HepG2 (cell line): ENCODE data around the gene TAS2R30. TPM values are rescaled to one million over a fixed set of nuclear protein-coding genes. Genes with fewer than 3 reads are reported as not detected.

Source experiments
- AGO2 ChIP-seq: fragments of 200-400 bp; formaldehyde crosslinking; optimal IDR thresholded peaks from 2 replicates; pipeline ENCODE3; 2017; ENCODE audit warnings: mild to moderate bottlenecking, low read depth, low read length, moderate library complexity
- AHR ChIP-seq: IDR thresholded peaks from 2 replicates; pipeline ENCODE4 v1.6.1; 2018; ENCODE audit warnings: missing genetic modification reagents, missing compliant biosample characterization
- ATF3 ChIP-seq: sonication (generic); formaldehyde crosslinking; IDR thresholded peaks from 2 replicates; pipeline ENCODE4 v1.4.0; 2020; ENCODE audit warnings: missing genetic modification reagents
- BRD4 ChIP-seq: sonication (generic); formaldehyde crosslinking; IDR thresholded peaks from 2 replicates; pipeline ENCODE4 v1.4.0; 2020; ENCODE audit warnings: missing genetic modification reagents
- DNMT3B ChIP-seq: conservative IDR thresholded peaks from 2 replicates; pipeline ENCODE4 v1.6.1; 2016; ENCODE audit warnings: missing biosample characterization, control low read depth
- NRL ChIP-seq: sonication (generic); formaldehyde crosslinking; IDR thresholded peaks from 2 replicates; pipeline ENCODE4 v1.5.0; 2020; ENCODE audit warnings: missing genetic modification reagents, mild to moderate bottlenecking, moderate library complexity, borderline replicate concordance
- RBM22 ChIP-seq: fragments of 200-400 bp; formaldehyde crosslinking; optimal IDR thresholded peaks from 2 replicates; pipeline ENCODE3; 2017; ENCODE audit warnings: mild to moderate bottlenecking, low read length, moderate library complexity
- REXO4 ChIP-seq: sonication (generic); formaldehyde crosslinking; IDR thresholded peaks from 2 replicates; pipeline ENCODE4 v1.8.0; 2022; ENCODE audit warnings: missing genetic modification reagents, mild to moderate bottlenecking, borderline replicate concordance
- TAF1 ChIP-seq: sonication (generic); formaldehyde crosslinking; IDR thresholded peaks from 2 replicates; pipeline ENCODE4 v1.4.0; 2020; ENCODE audit warnings: missing genetic modification reagents
- U2AF1 ChIP-seq: fragments of 200-400 bp; formaldehyde crosslinking; optimal IDR thresholded peaks from 2 replicates; pipeline ENCODE3; 2017; ENCODE audit warnings: mild to moderate bottlenecking, low read depth, low read length
- YY1 ChIP-seq: IDR thresholded peaks from 2 replicates; pipeline ENCODE4 v1.6.1; 2011; ENCODE audit warnings: low read length, low read depth, moderate library complexity, mild to moderate bottlenecking; ENCODE audit not compliant: insufficient read depth, insufficient replicate concordance
- ZBTB20 ChIP-seq: sonication (generic); formaldehyde crosslinking; IDR thresholded peaks from 2 replicates; pipeline ENCODE4 v1.8.1; 2023; ENCODE audit warnings: missing genetic modification reagents, low read depth, mild to moderate bottlenecking, borderline replicate concordance
- ZNF276 ChIP-seq: sonication (generic); formaldehyde crosslinking; IDR thresholded peaks from 2 replicates; pipeline ENCODE4 v1.4.0; 2020; ENCODE audit warnings: mild to moderate bottlenecking, low read depth, missing genetic modification reagents
- ZNF768 ChIP-seq: sonication (generic); formaldehyde crosslinking; IDR thresholded peaks from 2 replicates; pipeline ENCODE4 v1.4.0; 2020; ENCODE audit warnings: missing genetic modification reagents
- ZNF776 ChIP-seq: sonication (generic); formaldehyde crosslinking; IDR thresholded peaks from 2 replicates; pipeline ENCODE4 v1.4.0; 2020; ENCODE audit warnings: mild to moderate bottlenecking, missing genetic modification reagents
- ZNF891 ChIP-seq: sonication (generic); formaldehyde crosslinking; IDR thresholded peaks from 2 replicates; pipeline ENCODE4 v1.5.0; 2020; ENCODE audit warnings: mild to moderate bottlenecking, missing genetic modification reagents
- ZSCAN25 ChIP-seq: sonication (generic); formaldehyde crosslinking; IDR thresholded peaks from 2 replicates; pipeline ENCODE4 v1.8.0; 2022; ENCODE audit warnings: mild to moderate bottlenecking, missing genetic modification reagents
- polyA plus RNA-seq, 8 experiments: library from polyadenylated mRNA; depleted of rRNA in 3 of 8; stranded (reverse) in 7 of 8; unstranded in 1 of 8; fragments of >200 nt; fragmentation: Illumina TruSeq in 4 of 8; extraction: Trizol in 4 of 8; gene quantifications; 2 replicates each; pipeline versions ENCODE4 v1.2.1 to v1.2.3, GENCODE V29; 2011 to 2016; ENCODE audit warnings: low read depth in 4 of 8, missing spikeins in 1 of 8, mixed read lengths in 1 of 8; ENCODE audit not compliant: insufficient read depth in 1 of 8
- total RNA-seq, 5 experiments: library from RNA; depleted of rRNA; stranded (reverse); fragments of >200 nt; fragmentation: Illumina TruSeq; extraction: Trizol; gene quantifications; 2 replicates each; pipeline ENCODE4 v1.2.3, GENCODE V29; 2016; ENCODE audit warnings: low read depth in 1 of 5
- TF ChIP-seq, protein P1 (sequence below): IDR thresholded peaks from 2 replicates; pipeline ENCODE4 v1.6.1; 2016; ENCODE audit warnings: mild to moderate bottlenecking, missing biosample characterization, missing genetic modification reagents
- TF ChIP-seq, protein P2 (sequence below): sonication (generic); formaldehyde crosslinking; IDR thresholded peaks from 2 replicates; pipeline ENCODE4 v1.4.0; 2020; ENCODE audit warnings: missing genetic modification reagents
- TF ChIP-seq, protein P3 (sequence below): sonication (generic); formaldehyde crosslinking; IDR thresholded peaks from 2 replicates; pipeline ENCODE4 v1.4.0; 2020; ENCODE audit warnings: missing genetic modification reagents
- TF ChIP-seq, protein P4 (sequence below): sonication (generic); formaldehyde crosslinking; IDR thresholded peaks from 2 replicates; pipeline ENCODE4 v1.4.0; 2020; ENCODE audit warnings: mild to moderate bottlenecking, low read depth, missing genetic modification reagents

TAS2R30 gene
- total and polyA plus RNA-seq, 2 of the 13 experiments (the other 11 are each of a cell fraction or from before 2014, with no cell fraction given), result 0.42 to 5.2 TPM

DNA sequence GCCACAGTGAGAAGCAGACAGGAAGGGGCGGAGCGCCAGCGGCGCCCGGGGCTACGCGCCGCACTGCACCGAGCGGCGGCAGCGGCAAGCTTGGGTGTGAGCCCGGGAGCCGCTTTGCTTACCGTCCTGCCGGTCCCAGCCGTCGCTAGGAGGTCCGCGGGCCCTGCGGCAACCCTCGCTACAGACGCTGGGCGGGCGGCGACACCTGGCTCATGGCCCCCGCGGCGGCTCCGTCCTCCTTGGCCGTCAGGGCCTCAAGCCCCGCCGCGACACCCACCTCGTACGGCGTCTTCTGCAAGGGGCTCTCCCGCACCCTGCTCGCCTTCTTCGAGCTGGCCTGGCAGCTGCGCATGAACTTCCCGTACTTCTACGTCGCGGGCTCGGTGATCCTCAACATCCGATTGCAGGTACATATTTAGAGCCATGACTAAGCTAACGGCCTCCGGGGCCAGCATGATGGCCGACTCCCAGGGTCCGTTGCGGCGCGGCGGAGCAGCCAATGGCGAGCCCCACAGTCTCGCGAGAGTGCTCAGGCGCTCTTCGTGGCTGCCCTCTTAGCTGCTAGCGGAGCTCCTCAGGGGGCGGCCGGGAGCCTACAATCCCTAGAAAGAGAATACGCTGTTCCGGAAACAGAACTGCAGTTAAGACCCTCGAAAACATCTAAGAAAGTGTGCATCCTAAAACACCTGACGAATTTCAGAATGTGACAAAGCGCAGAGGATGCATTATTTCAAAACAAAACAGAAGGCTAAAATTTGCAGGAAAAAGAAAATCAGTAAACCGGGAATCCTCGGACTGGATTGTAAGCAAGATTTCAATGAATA is 36.9 kb upstream of the TAS2R30 start, which contains the start of gene SMIM10L1 (continued):
- TF ChIP-seq, protein P1, sequence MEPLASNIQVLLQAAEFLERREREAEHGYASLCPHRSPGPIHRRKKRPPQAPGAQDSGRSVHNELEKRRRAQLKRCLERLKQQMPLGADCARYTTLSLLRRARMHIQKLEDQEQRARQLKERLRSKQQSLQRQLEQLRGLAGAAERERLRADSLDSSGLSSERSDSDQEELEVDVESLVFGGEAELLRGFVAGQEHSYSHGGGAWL (CRISPR knock-in tag), result peak; percentile 89
- TF ChIP-seq REXO4, result 0 out of 2 replicates have a peak, but pooled peaks have one; percentile 72
- TF ChIP-seq AHR (CRISPR knock-in tag), result no peak; the same call in 1 of the 2 replicates
- TF ChIP-seq, protein P2, sequence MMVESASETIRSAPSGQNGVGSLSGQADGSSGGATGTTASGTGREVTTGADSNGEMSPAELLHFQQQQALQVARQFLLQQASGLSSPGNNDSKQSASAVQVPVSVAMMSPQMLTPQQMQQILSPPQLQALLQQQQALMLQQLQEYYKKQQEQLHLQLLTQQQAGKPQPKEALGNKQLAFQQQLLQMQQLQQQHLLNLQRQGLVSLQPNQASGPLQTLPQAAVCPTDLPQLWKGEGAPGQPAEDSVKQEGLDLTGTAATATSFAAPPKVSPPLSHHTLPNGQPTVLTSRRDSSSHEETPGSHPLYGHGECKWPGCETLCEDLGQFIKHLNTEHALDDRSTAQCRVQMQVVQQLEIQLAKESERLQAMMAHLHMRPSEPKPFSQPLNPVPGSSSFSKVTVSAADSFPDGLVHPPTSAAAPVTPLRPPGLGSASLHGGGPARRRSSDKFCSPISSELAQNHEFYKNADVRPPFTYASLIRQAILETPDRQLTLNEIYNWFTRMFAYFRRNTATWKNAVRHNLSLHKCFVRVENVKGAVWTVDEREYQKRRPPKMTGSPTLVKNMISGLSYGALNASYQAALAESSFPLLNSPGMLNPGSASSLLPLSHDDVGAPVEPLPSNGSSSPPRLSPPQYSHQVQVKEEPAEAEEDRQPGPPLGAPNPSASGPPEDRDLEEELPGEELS (CRISPR knock-in tag), result no peak
- peak; percentile 94 for TF ChIP-seq YY1
- TF ChIP-seq ZSCAN25 (CRISPR knock-in tag), result no peak
- peak; percentile 90 for TF ChIP-seq ZNF891 (CRISPR knock-in tag)
- TF ChIP-seq AGO2, result peak; percentile 88
- peak; percentile 81; the same call in 1 of the 2 replicates for TF ChIP-seq DNMT3B (CRISPR knock-in tag)
- TF ChIP-seq, protein P3, sequence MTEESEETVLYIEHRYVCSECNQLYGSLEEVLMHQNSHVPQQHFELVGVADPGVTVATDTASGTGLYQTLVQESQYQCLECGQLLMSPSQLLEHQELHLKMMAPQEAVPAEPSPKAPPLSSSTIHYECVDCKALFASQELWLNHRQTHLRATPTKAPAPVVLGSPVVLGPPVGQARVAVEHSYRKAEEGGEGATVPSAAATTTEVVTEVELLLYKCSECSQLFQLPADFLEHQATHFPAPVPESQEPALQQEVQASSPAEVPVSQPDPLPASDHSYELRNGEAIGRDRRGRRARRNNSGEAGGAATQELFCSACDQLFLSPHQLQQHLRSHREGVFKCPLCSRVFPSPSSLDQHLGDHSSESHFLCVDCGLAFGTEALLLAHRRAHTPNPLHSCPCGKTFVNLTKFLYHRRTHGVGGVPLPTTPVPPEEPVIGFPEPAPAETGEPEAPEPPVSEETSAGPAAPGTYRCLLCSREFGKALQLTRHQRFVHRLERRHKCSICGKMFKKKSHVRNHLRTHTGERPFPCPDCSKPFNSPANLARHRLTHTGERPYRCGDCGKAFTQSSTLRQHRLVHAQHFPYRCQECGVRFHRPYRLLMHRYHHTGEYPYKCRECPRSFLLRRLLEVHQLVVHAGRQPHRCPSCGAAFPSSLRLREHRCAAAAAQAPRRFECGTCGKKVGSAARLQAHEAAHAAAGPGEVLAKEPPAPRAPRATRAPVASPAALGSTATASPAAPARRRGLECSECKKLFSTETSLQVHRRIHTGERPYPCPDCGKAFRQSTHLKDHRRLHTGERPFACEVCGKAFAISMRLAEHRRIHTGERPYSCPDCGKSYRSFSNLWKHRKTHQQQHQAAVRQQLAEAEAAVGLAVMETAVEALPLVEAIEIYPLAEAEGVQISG (CRISPR knock-in tag), result peak; percentile 82
- no peak for TF ChIP-seq ZNF776 (CRISPR knock-in tag)
- TF ChIP-seq ZNF768 (CRISPR knock-in tag), result peak; percentile 84
- no peak for TF ChIP-seq RBM22
- TF ChIP-seq U2AF1, result no peak
- 0 out of 2 replicates have a peak, but pooled peaks have one; percentile 38 for TF ChIP-seq ATF3
- TF ChIP-seq, protein P4, sequence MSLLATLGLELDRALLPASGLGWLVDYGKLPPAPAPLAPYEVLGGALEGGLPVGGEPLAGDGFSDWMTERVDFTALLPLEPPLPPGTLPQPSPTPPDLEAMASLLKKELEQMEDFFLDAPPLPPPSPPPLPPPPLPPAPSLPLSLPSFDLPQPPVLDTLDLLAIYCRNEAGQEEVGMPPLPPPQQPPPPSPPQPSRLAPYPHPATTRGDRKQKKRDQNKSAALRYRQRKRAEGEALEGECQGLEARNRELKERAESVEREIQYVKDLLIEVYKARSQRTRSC (CRISPR knock-in tag), result no peak
- 0 out of 2 replicates have a peak, but pooled peaks have one; percentile 86 for TF ChIP-seq ZNF276 (CRISPR knock-in tag)
- TF ChIP-seq ZBTB20, result no peak
- TF ChIP-seq TAF1 (CRISPR knock-in tag), result peak; percentile 79
- TF ChIP-seq NRL (CRISPR knock-in tag), result peak; percentile 94
- TF ChIP-seq BRD4 (CRISPR knock-in tag), result no peak; the same call in 1 of the 2 replicates
